Ishikawa (cell line): ENCODE results near the gene WIPF3.

Source experiments
- CREB1 ChIP-seq: IDR thresholded peaks from 2 replicates; pipeline ENCODE4 v1.6.1; 2012; ENCODE audit warnings: low read depth
- EP300 ChIP-seq: IDR thresholded peaks from 2 replicates; pipeline ENCODE4 v1.6.1; 2012; ENCODE audit warnings: borderline replicate concordance
- MAX ChIP-seq: IDR thresholded peaks from 2 replicates; pipeline ENCODE4 v1.6.1; 2012
- REST ChIP-seq: IDR thresholded peaks from 2 replicates; pipeline ENCODE4 v1.6.1; 2012; ENCODE audit warnings: low read depth, mild to moderate bottlenecking
- ZBTB7A ChIP-seq: IDR thresholded peaks from 2 replicates; pipeline ENCODE4 v1.6.1; 2012; ENCODE audit warnings: low read depth

GRCh38 chr7:29945259-29945809 is 139.0 kb downstream of the WIPF3 start:
- TF ChIP-seq EP300 = no peak
- no peak for TF ChIP-seq CREB1
- TF ChIP-seq ZBTB7A = no peak
- no peak for TF ChIP-seq MAX
- TF ChIP-seq REST = no peak
